Fibroblast of peridontal ligament (primary cell): ENCODE measurements around the gene ZNF469.
"Not testable (repeated sequence)": the region's sequence is repeated elsewhere in the genome, so short reads cannot be mapped to it uniquely, and the experiment has no call there.

Experiments
- DNase-seq: peaks from one replicate; pipeline ENCODE4 v3.0.0-alpha.2; 2010; ENCODE audit errors: extremely low read depth

The ZNF469 gene

GRCh38 chr16:88360401-88360800 lies 22.4 kb upstream of the ZNF469 start:
- DNase-seq: not testable (repeated sequence)

GRCh38 chr16:88360999-88361398 lies 21.8 kb upstream of the ZNF469 start:
- no peak for DNase-seq

- no peak for DNase-seq
These were observed 21.0 kb upstream of the ZNF469 start for GRCh38 chr16:88361775-88362174.

- DNase-seq: no peak
These were observed 19.4 kb upstream of the ZNF469 start for GRCh38 chr16:88363239-88363891.

GRCh38 chr16:88365244-88365865 lies 17.4 kb upstream of the ZNF469 start:
- DNase-seq: no peak

GRCh38 chr16:88366032-88366703 lies 16.6 kb upstream of the ZNF469 start:
- DNase-seq: no peak

- DNase-seq: no peak
These were observed 16.1 kb upstream of the ZNF469 start for GRCh38 chr16:88366704-88367047.

- DNase-seq: no peak
These were observed 15.2 kb upstream of the ZNF469 start for GRCh38 chr16:88367560-88367959.

GRCh38 chr16:88368036-88368435 lies 14.7 kb upstream of the ZNF469 start:
- DNase-seq: no peak

- no peak for DNase-seq
These were observed 13.8 kb upstream of the ZNF469 start for GRCh38 chr16:88368994-88369393.

GRCh38 chr16:88369447-88370008 lies 13.2 kb upstream of the ZNF469 start:
- DNase-seq: no peak

GRCh38 chr16:88370365-88370764 lies 12.4 kb upstream of the ZNF469 start:
- no peak for DNase-seq

- no peak for DNase-seq
These were observed 10.2 kb upstream of the ZNF469 start for GRCh38 chr16:88372522-88372921.

- no peak for DNase-seq
These were observed 9.5 kb upstream of the ZNF469 start for GRCh38 chr16:88373211-88373610.

- no peak for DNase-seq
These were observed 8.7 kb upstream of the ZNF469 start for GRCh38 chr16:88373927-88374492.

GRCh38 chr16:88374736-88375135 lies 8.0 kb upstream of the ZNF469 start:
- DNase-seq: no peak

- DNase-seq: no peak
These were observed 7.4 kb upstream of the ZNF469 start for GRCh38 chr16:88375236-88375975.

- DNase-seq: no peak
These were observed 6.5 kb upstream of the ZNF469 start for GRCh38 chr16:88375996-88376834.

GRCh38 chr16:88376835-88377726 lies 5.7 kb upstream of the ZNF469 start:
- no peak for DNase-seq

GRCh38 chr16:88377961-88378360 lies 4.8 kb upstream of the ZNF469 start:
- no peak for DNase-seq
